Activated naive CD4-positive, alpha-beta T cell treated with Interleukin-2 at 50 U/mL for 16 hours (primary cell): ENCODE measurements around the gene NEFH.
"Not testable (repeated sequence)": the region's sequence is repeated elsewhere in the genome, so short reads cannot be mapped to it uniquely, and the experiment has no call there.

Source experiments
- DNase-seq: peaks from one replicate; pipeline ENCODE4 v3.0.0-alpha.2; 2020

The NEFH gene, protein sequence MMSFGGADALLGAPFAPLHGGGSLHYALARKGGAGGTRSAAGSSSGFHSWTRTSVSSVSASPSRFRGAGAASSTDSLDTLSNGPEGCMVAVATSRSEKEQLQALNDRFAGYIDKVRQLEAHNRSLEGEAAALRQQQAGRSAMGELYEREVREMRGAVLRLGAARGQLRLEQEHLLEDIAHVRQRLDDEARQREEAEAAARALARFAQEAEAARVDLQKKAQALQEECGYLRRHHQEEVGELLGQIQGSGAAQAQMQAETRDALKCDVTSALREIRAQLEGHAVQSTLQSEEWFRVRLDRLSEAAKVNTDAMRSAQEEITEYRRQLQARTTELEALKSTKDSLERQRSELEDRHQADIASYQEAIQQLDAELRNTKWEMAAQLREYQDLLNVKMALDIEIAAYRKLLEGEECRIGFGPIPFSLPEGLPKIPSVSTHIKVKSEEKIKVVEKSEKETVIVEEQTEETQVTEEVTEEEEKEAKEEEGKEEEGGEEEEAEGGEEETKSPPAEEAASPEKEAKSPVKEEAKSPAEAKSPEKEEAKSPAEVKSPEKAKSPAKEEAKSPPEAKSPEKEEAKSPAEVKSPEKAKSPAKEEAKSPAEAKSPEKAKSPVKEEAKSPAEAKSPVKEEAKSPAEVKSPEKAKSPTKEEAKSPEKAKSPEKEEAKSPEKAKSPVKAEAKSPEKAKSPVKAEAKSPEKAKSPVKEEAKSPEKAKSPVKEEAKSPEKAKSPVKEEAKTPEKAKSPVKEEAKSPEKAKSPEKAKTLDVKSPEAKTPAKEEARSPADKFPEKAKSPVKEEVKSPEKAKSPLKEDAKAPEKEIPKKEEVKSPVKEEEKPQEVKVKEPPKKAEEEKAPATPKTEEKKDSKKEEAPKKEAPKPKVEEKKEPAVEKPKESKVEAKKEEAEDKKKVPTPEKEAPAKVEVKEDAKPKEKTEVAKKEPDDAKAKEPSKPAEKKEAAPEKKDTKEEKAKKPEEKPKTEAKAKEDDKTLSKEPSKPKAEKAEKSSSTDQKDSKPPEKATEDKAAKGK

DNA sequence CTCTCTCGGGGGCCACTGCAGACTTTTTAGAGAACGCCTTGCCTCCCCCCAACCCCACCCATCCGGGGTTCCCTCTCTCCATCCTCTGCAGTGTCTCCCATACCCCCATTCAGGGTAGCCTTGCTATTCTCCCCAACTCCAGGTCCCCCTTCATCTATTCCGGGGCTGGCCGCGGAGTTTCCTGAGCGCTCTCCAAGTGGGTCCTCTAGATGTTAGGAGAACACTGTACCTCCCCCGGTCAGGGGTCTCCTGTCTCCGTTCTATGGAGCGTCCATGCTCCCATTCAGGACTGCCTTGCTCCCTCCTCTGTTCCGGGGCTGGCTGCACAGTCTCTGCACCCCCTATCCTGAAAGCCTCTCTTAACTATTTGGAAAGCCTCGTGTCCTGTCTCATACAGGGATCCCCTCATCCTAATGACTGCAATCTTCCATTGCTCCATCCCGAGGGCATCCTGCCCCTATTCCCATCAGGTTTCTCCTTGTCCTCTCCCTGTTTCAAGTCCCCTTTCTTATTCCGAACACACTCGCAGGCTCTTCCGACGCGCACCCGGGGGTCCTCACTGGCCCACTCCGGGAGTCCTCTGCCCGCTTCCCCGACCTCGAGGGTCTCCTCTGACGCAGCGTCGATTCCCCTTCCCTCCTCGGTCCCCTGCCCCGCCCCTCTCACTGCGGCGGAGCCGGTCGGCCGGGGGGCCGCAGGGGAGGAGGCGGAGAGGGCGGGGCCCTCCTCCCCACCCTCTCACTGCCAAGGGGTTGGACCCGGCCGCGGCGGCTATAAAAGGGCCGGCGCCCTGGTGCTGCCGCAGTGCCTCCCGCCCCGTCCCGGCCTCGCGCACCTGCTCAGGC, at the start of gene NEFH:
Gene NEFH (plus strand): TSS at position 802 of the 845 bp plus-strand sequence. CDS start 45 bp downstream, outside the sequence.
- DNase-seq: no peak

DNA sequence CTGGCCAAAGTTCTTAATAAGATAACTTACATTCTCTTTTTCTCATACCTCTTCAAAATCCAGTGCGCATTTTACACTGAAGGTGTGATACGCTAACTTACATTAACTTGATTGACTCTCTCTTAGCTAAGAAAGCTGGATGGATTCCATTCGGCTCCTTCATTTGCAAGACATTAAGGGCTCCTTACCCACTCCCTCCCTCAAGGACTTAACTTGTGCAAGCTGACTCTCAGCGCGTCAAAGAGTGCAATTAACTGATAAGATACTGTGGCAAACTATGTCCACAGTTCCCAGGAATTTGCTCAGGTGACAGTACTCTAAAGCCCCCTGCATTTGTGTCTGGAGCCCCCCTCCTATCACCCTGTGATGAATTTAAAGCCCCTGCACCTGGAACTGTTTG, 48.0 kb upstream of the NEFH start:
- DNase-seq: no peak

DNA sequence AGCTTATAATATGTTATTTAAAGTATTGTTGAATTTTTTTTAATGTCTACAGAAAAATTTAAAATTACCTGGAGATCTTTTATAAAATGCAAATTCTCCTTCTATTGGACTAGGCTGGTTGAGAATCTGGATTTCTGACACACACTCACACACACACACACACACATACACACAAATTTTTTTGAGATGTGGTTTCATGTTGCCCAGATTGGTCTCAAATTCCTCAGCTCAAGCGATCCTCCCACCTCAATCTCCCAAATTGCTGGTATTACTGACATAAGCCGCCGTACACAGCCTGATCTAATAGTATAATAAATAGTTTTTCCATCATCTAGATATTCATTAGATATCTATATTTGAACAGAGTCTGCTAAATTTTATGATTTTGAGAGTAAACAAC, 46.2 kb upstream of the NEFH start:
- DNase-seq: no peak

DNA sequence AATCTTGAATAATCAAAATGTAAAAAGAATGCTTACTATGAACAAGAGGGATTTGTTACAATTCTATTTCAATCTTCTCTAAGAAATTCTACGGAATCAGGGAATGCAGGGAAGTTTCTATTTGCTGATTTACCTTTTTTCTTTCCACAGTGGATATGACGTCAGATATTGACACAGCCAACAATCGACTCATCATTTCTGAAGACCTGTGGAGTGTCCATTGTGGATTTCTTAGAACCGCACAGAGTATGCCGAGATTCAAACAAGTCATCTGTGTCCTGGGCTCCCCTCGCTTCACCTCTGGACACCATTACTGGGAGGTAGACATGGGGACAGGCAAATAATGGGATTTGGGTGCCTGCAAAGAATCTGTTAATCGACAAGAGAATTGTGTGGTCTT, 45.7 kb upstream of the NEFH start:
- no peak for DNase-seq

DNA sequence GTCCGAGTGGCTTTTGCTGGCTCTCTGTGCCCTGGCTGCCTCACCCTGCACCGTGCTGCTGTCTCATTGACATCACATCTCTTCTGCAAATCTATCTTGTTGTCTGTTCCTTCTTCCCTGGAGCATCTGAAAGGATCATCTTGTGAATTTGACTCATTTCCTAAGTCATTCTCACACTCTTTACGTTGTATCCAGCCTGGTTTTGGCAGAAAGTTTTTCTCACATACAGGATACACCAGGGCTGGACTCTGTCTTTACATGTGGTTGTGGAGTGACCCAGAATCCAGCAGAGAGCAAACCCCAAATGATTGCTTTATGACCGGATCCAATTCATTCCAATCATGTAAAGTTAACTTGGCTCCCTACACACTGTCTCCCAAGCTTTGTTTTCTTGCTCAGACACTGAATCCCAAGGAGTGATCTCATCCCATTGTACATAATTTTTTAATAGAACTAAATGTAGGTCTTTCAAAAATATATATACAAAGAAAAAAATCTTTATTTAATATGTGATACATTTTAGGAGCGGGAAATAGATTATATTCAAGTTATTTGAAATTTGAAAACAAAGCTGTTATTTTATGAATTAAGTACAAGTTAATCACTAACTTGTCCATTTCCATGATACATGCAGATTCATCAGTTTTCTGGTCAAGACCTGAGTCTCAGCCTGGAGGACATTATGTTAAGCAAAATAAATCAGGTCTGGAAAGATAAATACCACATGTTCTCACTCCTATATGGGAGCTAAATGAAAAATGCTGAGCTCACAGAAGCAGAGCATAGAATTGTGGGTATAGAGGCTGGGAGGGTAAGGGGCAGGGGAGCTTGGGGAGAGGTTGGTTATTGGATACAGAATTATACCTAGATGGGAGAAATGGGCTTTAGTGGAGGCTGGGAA, 44.5 kb upstream of the NEFH start:
- no peak for DNase-seq

DNA sequence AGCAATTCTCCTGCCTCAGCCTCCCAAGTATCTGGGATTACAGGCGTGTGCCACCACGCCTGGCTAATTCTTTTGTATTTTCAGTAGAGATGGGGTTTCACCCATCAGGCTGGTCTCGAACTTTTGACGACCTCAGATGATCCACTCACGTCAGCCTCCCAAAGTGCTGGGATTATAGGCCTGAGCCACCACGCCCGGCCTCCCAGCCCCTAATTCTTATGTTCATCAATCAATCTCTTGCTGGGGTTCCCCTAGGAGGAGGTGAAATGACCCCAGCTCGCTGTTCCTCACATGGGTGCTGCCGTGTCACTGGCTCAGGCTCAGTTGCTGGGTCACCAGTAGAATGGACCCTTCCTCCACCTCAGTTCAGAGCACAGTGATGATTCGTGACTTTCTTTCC, 41.7 kb upstream of the NEFH start, which contains the start of gene RFPL1:
Gene RFPL1 (plus strand): TSS at position 301 of the 400 bp plus-strand sequence.
- not testable (repeated sequence) for DNase-seq

DNA sequence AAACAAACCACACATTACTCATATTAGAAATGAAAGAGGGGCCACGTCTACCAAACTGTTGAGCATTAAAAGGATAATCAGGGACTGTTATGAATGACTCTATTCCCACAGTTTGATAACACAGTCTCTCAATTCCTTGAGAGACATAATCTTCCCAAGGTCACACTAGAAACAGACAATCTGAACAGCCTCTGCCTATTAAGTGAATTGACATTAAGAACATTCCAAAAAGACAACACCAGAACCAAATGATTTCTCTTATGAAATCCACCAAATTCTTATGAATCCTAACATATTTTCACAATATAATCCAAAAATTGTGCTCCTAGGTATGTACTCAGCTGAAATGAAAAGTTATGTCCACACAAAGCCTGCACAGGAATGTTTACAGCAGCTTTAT, 37.0 kb upstream of the NEFH start:
- no peak for DNase-seq

DNA sequence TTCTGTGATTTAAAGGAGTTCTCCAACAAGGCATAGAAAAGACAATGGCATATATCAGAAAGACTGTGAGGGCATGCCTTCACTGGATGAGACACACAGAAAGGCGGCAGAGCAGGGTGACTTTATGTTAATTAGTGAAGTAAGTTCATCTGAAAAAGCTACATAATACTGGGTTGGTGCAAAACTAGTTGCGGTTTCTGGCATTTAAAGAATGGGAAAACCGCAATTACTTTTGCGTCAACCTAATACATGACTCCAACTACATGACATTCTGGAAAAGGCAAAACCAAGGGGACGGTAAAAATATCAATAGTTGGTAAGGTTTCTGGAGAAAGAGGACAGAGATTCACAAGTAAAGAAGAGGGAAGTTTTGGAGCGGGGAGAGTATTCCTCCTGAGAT, 36.6 kb upstream of the NEFH start:
- no peak for DNase-seq

DNA sequence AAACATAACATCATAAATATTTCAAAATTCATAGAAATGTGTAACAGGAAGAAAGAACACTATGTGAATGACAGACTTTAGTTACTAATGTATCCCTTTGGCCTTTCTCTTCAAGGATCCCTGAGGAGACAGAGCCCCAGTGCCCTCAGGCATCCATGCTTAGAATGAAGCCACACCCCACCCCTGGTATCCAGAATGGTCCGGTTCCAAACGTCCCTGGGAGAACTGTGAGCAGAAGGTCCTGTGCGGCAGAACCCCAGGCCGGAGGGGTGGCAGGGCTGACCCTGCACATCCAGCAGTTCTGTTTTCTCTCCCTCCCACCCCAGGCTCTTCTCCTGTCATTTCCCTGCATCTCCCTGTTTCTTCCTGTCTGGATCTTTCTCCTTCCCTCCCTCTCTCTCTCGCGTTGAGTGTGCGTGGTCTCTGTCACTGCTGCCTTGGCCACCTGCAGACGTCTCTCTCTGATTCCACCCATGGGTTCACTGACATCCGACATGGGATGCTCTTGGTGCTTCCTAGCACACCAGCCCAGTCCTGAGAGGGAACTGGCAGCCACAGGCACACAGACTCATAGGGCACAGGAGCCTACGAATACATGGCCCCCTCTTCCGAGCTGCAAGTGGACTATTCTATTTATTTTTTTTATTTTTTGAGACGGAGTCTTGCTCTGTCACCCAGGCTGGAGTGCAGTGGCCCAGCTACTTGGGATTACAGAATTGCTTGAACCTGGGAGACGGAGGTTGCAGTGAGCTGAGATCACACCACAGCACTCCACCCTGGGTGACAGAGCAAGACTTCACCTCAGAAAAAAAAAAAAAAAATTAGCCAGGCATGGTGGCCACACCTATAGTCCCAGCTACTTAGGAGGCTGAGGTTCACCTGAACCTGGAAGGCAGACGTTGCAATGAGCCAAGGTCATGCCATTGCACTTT, 35.9 kb upstream of the NEFH start:
- no peak for DNase-seq

DNA sequence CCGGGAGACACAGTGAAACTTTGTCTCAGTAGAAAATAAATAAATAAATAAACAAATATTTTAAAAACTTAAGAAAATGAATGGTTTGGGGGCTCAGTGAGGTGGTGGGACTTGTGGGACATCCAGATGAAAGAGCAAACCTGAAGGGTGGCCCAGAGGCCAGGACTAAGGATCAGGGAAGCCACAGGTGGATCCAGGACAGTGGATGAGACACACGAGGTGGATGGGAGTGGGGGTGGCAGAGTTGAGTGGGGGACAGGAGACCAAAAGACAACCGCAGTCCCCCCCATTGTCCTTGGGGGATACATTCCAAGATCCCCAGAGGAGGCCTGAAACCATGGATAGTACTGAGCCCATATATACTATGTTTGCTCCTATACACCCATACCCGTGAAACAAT, 34.5 kb upstream of the NEFH start:
- no peak for DNase-seq

DNA sequence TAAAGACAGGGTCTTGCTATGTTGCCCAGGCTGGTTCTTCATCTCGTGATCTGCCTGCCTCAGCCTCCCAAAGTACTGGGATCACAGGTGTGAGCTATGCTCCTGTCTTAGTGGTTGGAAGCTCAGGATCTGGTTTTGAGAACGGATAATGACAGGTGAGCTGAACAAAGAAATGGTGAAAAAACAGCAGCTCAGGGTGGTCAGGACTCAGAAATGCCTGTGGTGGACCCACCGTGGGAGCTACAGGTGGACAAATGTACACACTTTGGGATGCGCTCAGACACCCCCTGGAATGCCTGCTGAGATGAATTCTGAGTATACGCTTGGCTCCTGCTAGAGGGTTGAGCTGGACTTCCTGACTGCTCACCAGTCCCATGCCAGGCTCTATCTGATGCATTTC, 32.1 kb upstream of the NEFH start:
- DNase-seq: no peak

DNA sequence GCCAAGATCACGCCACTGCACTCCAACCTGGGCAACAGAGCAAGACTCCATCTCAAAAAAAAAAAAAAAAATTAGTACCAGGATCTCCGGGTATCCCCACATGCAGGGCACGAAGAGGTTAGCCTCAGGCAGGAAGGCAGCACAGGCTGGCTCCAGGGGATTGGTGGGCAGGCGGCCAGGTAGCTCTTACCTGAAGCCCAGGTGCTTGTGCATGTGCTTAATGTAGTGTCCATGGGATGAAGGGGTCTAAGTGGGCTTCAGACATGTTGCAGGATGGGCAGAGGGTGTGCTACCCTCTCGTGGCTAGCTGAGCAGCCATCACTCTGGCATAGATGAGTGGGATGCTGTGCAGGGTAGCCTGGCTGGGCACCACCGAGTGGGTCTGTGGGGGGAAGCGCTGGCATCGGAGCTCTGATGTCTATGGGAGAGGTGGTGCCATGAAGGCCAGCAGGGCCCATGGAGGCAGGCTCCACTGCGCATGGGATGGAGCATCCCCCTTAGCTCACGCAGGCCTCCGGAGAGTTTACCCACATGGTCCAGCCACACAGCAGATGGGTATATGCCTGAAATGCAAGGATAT, 30.6 kb upstream of the NEFH start:
- DNase-seq: no peak

DNA sequence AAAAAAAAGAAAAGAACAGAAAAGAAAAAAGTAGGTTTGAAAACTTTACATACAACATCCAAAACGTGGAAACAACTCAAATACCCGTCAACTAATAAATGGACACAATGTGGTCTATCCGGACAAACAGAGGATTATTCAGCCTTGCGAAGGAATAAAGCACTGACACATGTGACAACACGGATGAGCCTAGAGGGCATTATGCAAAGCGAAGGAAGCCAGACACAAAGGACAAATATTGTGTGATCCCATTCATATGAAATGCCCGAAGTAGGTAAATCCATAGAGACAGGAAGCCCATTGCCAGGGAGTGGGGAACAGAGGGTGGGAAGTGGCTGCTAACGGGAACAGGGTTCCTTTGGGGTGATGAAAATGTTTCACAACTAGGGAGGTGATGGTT, 29.8 kb upstream of the NEFH start:
- DNase-seq: no peak

DNA sequence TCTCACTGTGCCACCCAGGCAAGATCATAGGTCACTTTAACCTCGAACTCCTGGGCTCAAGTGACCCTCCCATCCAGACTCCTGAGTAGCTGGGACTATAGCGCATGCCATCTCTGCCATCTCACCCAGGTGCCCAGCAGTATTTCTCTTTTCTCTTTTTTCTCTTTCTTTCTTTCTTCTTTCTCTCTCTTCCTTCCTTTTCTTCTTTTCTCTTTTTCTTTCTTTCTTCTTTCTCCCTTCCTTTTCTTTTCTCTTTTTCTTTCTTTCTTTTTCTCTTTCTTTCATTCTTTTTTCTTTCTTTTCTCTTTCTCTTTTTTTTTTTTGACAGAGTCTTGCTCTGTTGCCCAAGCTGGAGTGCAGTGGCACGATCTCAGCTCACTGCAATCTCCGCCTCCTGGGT, 28.2 kb upstream of the NEFH start:
- no peak for DNase-seq

DNA sequence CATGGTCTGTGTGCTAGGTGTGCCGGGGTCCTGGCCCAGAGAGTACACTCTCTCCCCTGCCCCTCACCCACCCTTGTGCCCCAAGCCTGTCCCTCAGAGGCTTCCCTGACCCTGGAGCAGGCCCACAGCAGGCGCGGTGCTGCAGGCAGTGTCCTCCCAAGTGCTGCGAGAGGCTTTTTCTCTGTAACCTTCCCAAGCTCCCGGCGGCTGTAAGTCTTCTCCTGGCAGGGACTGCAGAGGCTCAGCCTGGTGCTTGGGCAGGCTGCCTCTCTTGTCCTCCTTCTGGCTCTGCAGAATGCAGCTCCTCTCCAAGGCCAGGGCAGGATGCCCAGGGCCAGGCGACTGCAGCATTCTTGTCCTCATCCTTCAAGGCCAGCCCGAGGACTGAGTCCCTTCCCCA, 25.7 kb upstream of the NEFH start:
- no peak for DNase-seq

DNA sequence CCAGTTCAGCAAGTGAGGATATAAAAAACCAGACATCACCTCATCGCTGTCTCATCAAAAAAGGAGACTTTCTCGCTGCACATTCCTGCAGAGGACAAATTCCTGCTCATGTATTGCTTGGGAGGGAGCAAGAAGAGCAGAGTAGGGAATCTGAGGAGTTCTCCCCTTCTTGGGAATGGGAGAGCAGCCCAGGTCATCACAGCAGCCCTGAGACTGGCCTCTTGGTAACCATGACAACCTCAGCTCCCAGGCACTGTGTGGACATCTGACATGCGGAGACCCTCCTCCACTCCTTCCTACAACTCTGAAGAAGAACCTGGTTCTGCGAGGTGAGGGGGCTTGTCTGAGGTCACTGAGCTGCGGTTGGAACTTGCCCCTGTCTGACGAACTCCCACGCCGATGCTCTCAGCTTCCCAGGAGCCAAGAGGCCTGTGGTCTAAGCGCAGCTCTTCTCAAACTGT, 23.8 kb upstream of the NEFH start:
- DNase-seq: no peak

DNA sequence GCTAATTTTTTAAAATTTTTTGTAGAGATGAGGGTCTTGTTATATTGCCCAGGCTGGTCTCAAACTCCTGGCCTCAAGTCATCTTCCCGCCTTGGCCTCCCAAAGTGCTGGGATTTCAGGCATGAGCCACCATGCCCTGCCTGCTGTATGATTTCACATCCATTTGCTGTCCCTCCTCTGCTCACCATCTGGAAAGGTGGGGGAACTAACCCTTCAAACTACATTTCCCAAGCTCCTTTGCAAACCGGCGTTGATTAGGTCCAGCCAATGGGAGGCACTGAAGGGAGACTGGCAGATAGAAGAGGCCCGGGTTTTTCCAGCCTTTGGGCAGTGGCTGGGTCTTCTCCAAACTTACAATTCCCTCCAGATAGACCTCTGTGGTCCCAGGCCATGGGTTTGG, 22.3 kb upstream of the NEFH start:
- DNase-seq: no peak

DNA sequence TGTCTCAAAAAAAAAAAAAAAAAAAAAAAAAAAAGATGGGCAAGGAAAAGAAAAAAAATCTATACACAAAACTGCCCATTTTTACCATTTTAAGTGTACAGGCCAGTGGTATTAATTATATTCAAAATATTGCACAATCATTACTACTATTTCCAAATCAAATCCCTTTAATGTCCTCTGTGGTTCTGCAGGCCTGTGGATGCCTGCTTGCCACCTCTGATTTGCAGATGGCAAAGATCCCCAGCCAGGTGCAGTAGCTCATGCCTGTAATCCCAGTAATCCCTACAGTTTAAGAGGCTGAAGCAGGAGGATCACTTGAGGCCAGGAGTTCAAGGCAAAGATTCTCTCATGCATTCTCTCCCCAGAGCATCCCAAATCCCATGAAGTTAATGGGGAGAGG, 21.5 kb upstream of the NEFH start:
- no peak for DNase-seq

DNA sequence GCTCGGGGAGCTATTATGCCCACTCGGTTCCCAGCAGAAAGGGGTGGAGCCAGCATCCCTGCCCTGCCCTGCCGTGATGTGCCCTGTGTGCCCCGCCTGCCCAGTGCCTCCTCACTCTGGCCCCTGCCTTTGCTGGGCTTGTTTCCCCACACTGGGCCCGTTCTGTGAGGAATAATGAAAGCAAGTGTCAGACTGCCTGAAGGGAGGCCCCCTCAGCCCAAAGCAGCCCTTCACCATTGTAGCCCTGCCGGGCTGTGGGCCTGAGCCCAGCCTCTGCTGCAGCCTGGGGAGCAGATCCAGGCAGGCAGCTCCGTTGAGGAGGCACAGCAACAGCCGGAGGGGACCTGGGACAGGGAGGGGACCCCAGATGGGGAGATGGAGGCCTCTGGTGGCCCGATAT, 20.2 kb upstream of the NEFH start:
- no peak for DNase-seq

DNA sequence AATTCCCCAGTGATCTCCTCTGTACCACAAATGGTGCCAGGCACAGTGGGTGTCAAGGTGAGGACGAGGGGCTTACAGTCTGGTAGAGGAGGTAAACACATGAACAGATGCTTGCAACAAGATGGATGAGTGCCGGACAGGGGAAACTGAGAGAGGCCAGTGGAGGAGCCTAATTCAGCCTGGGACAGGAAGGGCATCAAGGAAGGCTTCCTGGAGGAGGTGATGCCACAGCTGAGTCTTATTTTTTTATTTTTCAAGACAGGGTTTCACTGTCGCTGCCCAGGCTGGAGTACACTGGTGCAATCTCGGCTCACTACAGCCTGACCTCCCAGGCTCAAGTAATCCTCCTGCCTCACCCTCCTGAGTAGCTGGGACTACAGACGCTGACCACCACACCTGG, 18.8 kb upstream of the NEFH start:
- DNase-seq: no peak
